GM10248 (cell line): ENCODE data around the gene NEB.

Source experiments
- CTCF ChIA-PET: fragments of 300-600 bp; sonication (Branson Sonifier 250); formaldehyde crosslinking; extraction: SDS; loops from one replicate; lab custom pipeline; 2021; ENCODE audit warnings: antibody characterized with exemption; lab: Yijun Ruan, JAX
- POLR2A ChIA-PET: fragments of 350-650 bp; sonication (Branson Sonifier 250); formaldehyde crosslinking; extraction: SDS; loops from one replicate; lab custom pipeline; 2020; ENCODE audit warnings: antibody characterized with exemption; lab: Yijun Ruan, JAX
- DNase-seq: peaks from one replicate; pipeline ENCODE4 v3.0.0; 2012; ENCODE audit errors: extremely low spot score
- TF ChIP-seq, protein P1 (sequence below): IDR thresholded peaks from 2 replicates; pipeline ENCODE4 v1.5.1; 2012; ENCODE audit warnings: mild to moderate bottlenecking, low read depth; ENCODE audit errors: extremely low read depth, missing control alignments, control extremely low read depth

NEB gene

DNA sequence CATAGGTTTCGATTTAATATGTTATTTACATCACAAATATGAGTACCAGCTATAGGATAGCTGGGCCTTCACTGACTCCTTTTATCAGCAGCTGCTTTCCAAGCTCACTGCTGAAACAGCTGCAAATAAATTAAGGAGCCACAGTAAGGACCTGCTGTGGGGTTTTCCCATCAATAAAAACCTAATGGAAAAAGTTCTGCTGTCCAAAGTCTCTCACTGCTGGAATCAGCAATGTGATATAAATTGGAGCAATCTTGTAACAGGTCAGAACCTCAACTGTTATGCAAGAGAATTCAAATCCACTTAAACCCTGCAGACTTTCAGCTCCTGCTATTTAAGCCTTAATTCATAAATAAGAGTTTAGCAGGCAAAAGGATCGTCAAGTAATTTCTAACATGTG, 61.3 kb downstream of the NEB start:
- POLR2A ChIA-PET, result no interaction called here
- DNase-seq, result no peak
- CTCF ChIA-PET, result interaction anchor here (0.9 kb wide), 1 partner anchor 353 kb away, joined by 3 read pairs; no protein-coding TSS in a partner anchor
- TF ChIP-seq, protein P1, sequence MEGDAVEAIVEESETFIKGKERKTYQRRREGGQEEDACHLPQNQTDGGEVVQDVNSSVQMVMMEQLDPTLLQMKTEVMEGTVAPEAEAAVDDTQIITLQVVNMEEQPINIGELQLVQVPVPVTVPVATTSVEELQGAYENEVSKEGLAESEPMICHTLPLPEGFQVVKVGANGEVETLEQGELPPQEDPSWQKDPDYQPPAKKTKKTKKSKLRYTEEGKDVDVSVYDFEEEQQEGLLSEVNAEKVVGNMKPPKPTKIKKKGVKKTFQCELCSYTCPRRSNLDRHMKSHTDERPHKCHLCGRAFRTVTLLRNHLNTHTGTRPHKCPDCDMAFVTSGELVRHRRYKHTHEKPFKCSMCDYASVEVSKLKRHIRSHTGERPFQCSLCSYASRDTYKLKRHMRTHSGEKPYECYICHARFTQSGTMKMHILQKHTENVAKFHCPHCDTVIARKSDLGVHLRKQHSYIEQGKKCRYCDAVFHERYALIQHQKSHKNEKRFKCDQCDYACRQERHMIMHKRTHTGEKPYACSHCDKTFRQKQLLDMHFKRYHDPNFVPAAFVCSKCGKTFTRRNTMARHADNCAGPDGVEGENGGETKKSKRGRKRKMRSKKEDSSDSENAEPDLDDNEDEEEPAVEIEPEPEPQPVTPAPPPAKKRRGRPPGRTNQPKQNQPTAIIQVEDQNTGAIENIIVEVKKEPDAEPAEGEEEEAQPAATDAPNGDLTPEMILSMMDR, result no peak

DNA sequence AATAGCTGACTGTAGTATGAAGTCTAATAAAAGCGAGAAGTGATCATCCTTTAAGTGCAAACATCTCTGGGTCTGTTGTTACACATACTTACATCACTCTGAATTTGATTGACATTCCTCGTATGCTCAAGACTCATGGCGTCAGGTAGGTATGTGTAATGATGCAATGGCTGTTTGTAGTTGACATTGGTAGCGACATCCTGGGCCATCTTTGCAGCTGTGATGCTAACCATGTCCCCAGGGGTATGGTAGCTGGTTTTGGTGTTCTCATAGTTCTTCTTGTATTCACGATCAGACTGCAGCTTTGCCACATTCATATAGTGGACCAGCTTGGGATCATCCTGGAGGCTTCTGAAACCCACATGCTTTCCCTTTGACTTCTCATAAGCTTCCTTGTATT, 62.0 kb downstream of the NEB start:
- TF ChIP-seq, protein P1, result no peak
- CTCF ChIA-PET, result interaction anchor here (0.9 kb wide), 1 partner anchor 354 kb away, joined by 3 read pairs; no protein-coding TSS in a partner anchor
- POLR2A ChIA-PET, result no interaction called here
- DNase-seq, result no peak

DNA sequence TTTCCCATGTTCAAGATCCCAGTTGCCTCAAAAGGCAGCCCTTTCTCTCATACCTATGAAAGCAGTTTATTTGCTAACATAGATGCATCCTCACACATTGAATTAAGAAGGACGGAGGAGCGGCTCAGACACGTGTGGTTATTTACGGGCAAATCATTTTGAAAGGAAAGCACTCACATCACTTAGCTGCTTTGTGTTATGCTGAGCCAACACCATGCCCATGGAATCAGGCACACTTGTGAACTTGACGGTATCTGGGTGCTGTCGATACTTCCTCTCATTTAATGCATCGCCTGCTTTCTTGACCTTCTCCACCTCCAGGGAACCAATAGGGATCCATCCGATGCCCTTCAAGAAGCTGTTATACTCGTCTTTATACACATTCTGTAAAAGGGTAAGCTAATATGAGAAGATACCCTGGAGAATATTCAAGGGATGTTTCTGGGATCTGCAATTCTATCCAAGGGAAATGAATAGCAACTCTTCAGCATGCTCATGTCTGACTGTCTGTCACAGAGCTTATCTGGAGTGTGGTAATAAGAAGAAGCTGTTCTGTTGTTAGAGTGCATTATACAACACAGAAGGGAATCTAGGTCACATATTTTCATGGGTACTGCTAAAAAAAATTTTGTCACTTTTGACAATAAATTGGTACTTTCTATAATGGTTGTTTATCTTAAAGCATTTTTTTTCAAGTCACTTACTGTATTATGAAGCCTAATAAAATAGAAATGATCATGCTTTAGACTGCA, 63.3 kb downstream of the NEB start:
- DNase-seq, result no peak
- CTCF ChIA-PET, result interaction anchor here (1.2 to 1.9 kb wide), 2 partner anchors 12 to 355 kb away, joined by 4 to 7 read pairs; no protein-coding TSS in a partner anchor
- TF ChIP-seq, protein P1, result no peak
- POLR2A ChIA-PET, result no interaction called here

DNA sequence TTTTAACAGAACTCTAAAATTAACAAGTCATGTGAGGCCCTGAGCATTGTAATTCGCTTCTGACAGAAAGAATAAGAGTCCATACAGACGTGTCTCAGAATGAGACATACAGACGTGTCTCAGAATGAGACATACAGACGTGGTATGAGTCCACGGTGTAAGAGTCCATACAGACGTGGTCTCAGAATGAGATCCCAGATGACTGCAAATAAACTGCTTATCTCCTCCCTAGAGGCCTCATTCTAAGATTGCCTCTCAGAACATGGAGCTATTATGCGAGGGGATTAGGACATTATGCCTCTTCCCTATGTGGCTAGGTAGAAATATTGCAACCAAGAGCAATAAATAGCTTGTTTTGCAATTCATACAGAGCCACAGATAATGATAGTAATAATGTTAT, 63.9 kb downstream of the NEB start:
- TF ChIP-seq, protein P1, result no peak
- ChIA-PET CTCF (interaction anchor here (0.8 to 1.9 kb wide), 4 partner anchors 9 to 356 kb away, joined by 3 to 7 read pairs (median 4); no protein-coding TSS in a partner anchor), POLR2A (no interaction called here)
- no peak for DNase-seq

DNA sequence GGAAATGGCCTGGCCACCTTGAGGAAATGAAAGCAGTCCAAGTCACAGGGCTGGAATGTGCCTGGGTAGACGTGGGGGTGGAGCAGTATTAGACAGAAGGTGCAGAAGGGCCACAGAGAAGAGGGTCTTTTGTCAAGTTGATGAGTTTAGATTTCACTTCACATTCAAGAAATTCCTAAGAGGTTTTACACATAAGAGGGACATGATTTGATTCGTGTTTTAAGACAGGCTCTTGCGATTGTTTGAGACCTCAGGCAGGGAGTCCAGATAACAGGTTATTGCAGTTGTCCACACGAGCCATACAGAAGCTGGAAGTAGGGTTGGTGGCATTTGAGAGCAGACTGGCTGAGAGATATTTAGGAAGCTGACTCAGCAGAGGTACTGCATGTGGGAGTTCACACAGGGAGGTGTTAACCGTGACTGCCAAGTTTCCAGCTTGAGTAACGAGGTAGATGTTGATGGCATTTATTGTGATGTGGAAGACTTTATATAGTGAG, 64.6 kb downstream of the NEB start:
- no peak for DNase-seq
- TF ChIP-seq, protein P1, result no peak
- CTCF ChIA-PET, result interaction anchor here (0.8 to 1.9 kb wide), 3 partner anchors 8 to 13 kb away, joined by 3 to 7 read pairs (median 3); no protein-coding TSS in a partner anchor
- POLR2A ChIA-PET, result no interaction called here

DNA sequence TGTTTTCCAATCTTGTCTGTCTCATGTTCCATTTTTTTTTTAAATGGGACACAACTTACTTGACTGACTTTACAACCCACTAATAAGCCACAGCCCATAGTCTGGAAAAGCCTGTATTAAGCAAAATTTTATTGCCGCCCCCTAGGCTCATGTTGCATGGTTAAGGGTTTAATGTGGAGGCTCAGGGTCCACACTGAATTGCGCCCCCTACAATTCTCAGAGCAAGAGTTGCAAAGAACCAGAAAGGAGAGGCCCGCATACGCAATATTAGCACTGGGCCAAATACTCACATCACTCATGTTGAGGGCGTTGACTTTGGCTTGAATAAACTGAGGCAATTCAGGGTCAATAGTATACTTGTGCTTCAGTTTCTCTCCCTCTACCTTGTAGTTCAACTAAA, 65.5 kb downstream of the NEB start:
- ChIA-PET POLR2A (no interaction called here), CTCF (no interaction called here)
- TF ChIP-seq, protein P1, result no peak
- DNase-seq, result no peak
